ENCODE measurements around the gene ERRFI1.

ERRFI1 gene

GRCh38 chr1:8018492-8019228 lies 7.4 kb downstream of the ERRFI1 start:
- no peak for DNase-seq (ENCODE audit: low read depth)

GRCh38 chr1:8017495-8018197 lies 8.5 kb downstream of the ERRFI1 start:
- DNase-seq (ENCODE audit: low read depth) = no peak

- no peak for DNase-seq (ENCODE audit: low read depth)
Observed at GRCh38 chr1:8016895-8017241, 9.2 kb downstream of the ERRFI1 start.

GRCh38 chr1:8016210-8016894 lies 9.8 kb downstream of the ERRFI1 start:
- DNase-seq (ENCODE audit: low read depth) = no peak

- no peak for DNase-seq (ENCODE audit: low read depth)
Observed at GRCh38 chr1:8015809-8016165, 10.3 kb downstream of the ERRFI1 start.

GRCh38 chr1:8015036-8015808 lies 10.9 kb downstream of the ERRFI1 start:
- peak; percentile 68 for DNase-seq (ENCODE audit: low read depth)

GRCh38 chr1:8014381-8014988 lies 11.6 kb downstream of the ERRFI1 start:
- no peak for DNase-seq (ENCODE audit: low read depth)

GRCh38 chr1:8013800-8014199 lies 12.3 kb downstream of the ERRFI1 start:
- DNase-seq (ENCODE audit: low read depth) = no peak

GRCh38 chr1:8013399-8013798 lies 12.7 kb downstream of the ERRFI1 start:
- no peak for DNase-seq (ENCODE audit: low read depth)

GRCh38 chr1:8012955-8013354 lies 13.2 kb downstream of the ERRFI1 start:
- no peak for DNase-seq (ENCODE audit: low read depth)

- DNase-seq (ENCODE audit: low read depth) = no peak
Observed at GRCh38 chr1:8011923-8012858, 13.9 kb downstream of the ERRFI1 start.

GRCh38 chr1:8011016-8011415 lies 15.1 kb downstream of the ERRFI1 start:
- no peak for DNase-seq (ENCODE audit: low read depth)

GRCh38 chr1:8010080-8010664 lies 15.9 kb downstream of the ERRFI1 start:
- DNase-seq (ENCODE audit: low read depth) = no peak

GRCh38 chr1:8009043-8010002 lies 16.8 kb downstream of the ERRFI1 start:
- no peak for DNase-seq (ENCODE audit: low read depth)

GRCh38 chr1:8006037-8006963 lies 19.8 kb downstream of the ERRFI1 start:
- no peak for DNase-seq (ENCODE audit: low read depth)

GRCh38 chr1:8004803-8005573 lies 21.1 kb downstream of the ERRFI1 start:
- DNase-seq (ENCODE audit: low read depth) = peak; percentile 98

- no peak for DNase-seq (ENCODE audit: low read depth)
Observed at GRCh38 chr1:8004113-8004802, 21.9 kb downstream of the ERRFI1 start.
